ENCODE measurements around the gene CUBN. TPM values are rescaled to one million over a fixed set of nuclear protein-coding genes. Genes with fewer than 3 reads are reported as not detected.

Gene CUBN
- total and polyA plus RNA-seq, 2 of the 13 experiments (the other 11 are each of a cell fraction or from before 2014, with no cell fraction given) = 0.27 to 0.32 TPM

GRCh38 chr10:16965344-16965616 is 164.3 kb downstream of the CUBN start:
- DNase-seq (ENCODE audit: low spot score) (no peak), ATAC-seq (no peak), FAIRE-seq (no peak)
- WGBS (ENCODE audit: low lambda C conversion rate) = 45% methylated on average over 7 of the region's 7 CpGs
- H4K20me1 ChIP-seq (ENCODE audit: insufficient read depth, low read length) = no peaks in the 10 kb centered on the region
- H3K79me2 ChIP-seq (ENCODE audit: insufficient read depth, low read length) = no peaks in the 10 kb centered on the region
- intact Hi-C loops (cut with micrococcal nuclease; ENCODE audit: unreplicated experiment) (no loop called here), in situ Hi-C loops (cut with HindIII; ENCODE audit: extremely low pct_ligation_motif_present, low pct_unique_long_range_greater_than_20kb) (no loop called here)
- H2AFZ ChIP-seq (ENCODE audit: low read length) = no peak overlapping the region
- no peak overlapping the region for H3K27ac ChIP-seq (ENCODE audit: extremely low read length, insufficient read depth, low read length)
- ChIA-PET POLR2A (no interaction called here), CTCF (ENCODE audit: low intra/inter-chr PET ratio, low total read pairs) (no interaction called here)
- H3K4me2 ChIP-seq (ENCODE audit: low read depth, low read length) = no peak overlapping the region
- H3K4me3 ChIP-seq (replicated peaks in 1 of 3; ENCODE audit: insufficient read depth in 1 of 3, low read depth in 2 of 3, low read length in 3 of 3) = no peak overlapping the region
- TF ChIP-seq PCBP1 (IDR thresholded peaks at IDR 0.05; ENCODE audit: borderline replicate concordance, low read depth, low read length) (no peak), ZSCAN5A (CRISPR knock-in tag; IDR thresholded peaks at IDR 0.05; ENCODE audit: borderline replicate concordance) (no peak), REL (CRISPR knock-in tag; conservative IDR thresholded peaks at IDR 0.05) (no peak), DPF2 (CRISPR knock-in tag; IDR thresholded peaks at IDR 0.05; ENCODE audit: borderline replicate concordance, low read depth) (no peak), ZNF20 (CRISPR knock-in tag; IDR thresholded peaks at IDR 0.05) (no peak), AHR (CRISPR knock-in tag; IDR thresholded peaks at IDR 0.05) (no peak), BHLHE40 (IDR thresholded peaks at IDR 0.05; ENCODE audit: low read length) (no peak), ASH2L (IDR thresholded peaks at IDR 0.05; ENCODE audit: insufficient read length, low read depth, low read length) (no peak), ZNF766 (CRISPR knock-in tag; IDR thresholded peaks at IDR 0.05; ENCODE audit: borderline replicate concordance) (no peak), ZNF230 (CRISPR knock-in tag; IDR thresholded peaks at IDR 0.05) (no peak), NFIC (IDR thresholded peaks at IDR 0.05; ENCODE audit: low read length) (no peak), TCF7 (IDR thresholded peaks at IDR 0.05; ENCODE audit: low read depth) (no peak)
- no peaks in the 10 kb centered on the region for H3K4me1 ChIP-seq (ENCODE audit: insufficient read depth, low read length)
- no peaks in the 10 kb centered on the region for H3K9me3 ChIP-seq (ENCODE audit: low read length)
- no peaks in the 10 kb centered on the region for H3K27me3 ChIP-seq (ENCODE audit: control insufficient read depth in 1 of 2, insufficient read depth in 2 of 2, low read length in 2 of 2)
- BruUV-seq (replicated peaks) = no TSS peak
- no peak overlapping the region for H3K9ac ChIP-seq (ENCODE audit: insufficient read depth, low read depth, low read length)
- no peaks in the 10 kb centered on the region for H3K36me3 ChIP-seq (replicated peaks in 1 of 2; ENCODE audit: control insufficient read depth in 1 of 2, insufficient read depth in 2 of 2, low read length in 2 of 2)
